SK-N-SH treated with all-trans-retinoic acid at 6 μM for 48 hours (cell line): ENCODE measurements around the gene EPB41L2.

Experiments used
- ATAC-seq: fragments of 200-7000 bp; cut with Tn5 transposase; 3 replicates; pipeline ENCODE4 v1.9.1; 2020; ENCODE audit warnings: mild to moderate bottlenecking, moderate library complexity
- ARNTL ChIP-seq: fragments of 450-650 bp; formaldehyde crosslinking; IDR thresholded peaks from 2 replicates; pipeline ENCODE4 v1.5.0; 2020; ENCODE audit warnings: low read depth, mild to moderate bottlenecking, moderate library complexity, borderline replicate concordance
- BACH2 ChIP-seq: fragments of 250-450 bp; sonication (Bioruptor Pico); IDR thresholded peaks from 2 replicates; pipeline ENCODE4 v1.9.0; 2021; ENCODE audit warnings: mild to moderate bottlenecking, borderline replicate concordance
- CREB5 ChIP-seq: fragments of 250-450 bp; sonication (Bioruptor Pico); IDR thresholded peaks from 2 replicates; pipeline ENCODE4 v1.5.1; 2020; ENCODE audit warnings: low read depth, mild to moderate bottlenecking, moderate library complexity
- CSDC2 ChIP-seq: fragments of 250-450 bp; sonication (Bioruptor Pico); IDR thresholded peaks from 2 replicates; pipeline ENCODE4 v1.5.0; 2020; ENCODE audit warnings: mild to moderate bottlenecking, moderate library complexity
- CSRNP3 ChIP-seq: fragments of 250-450 bp; sonication (Bioruptor Pico); IDR thresholded peaks from 2 replicates; pipeline ENCODE4 v1.5.1; 2021; ENCODE audit warnings: mild to moderate bottlenecking, moderate library complexity
- ESRRG ChIP-seq: fragments of 250-450 bp; sonication (Bioruptor Pico); IDR thresholded peaks from 2 replicates; pipeline ENCODE4 v1.6.1; 2021; ENCODE audit warnings: mild to moderate bottlenecking
- GLIS3 ChIP-seq: fragments of 250-450 bp; sonication (Bioruptor Pico); IDR thresholded peaks from 2 replicates; pipeline ENCODE4 v1.5.0; 2020; ENCODE audit warnings: mild to moderate bottlenecking, moderate library complexity
- ISL1 ChIP-seq: fragments of 250-450 bp; sonication (Bioruptor Pico); IDR thresholded peaks from 2 replicates; pipeline ENCODE4 v2.1.2; 2022; ENCODE audit warnings: mild to moderate bottlenecking, moderate library complexity
- OSR1 ChIP-seq: fragments of 250-450 bp; sonication (Bioruptor Pico); IDR thresholded peaks from 2 replicates; pipeline ENCODE4 v1.8.0; 2022; ENCODE audit warnings: moderate library complexity, mild to moderate bottlenecking, inconsistent platforms
- PATZ1 ChIP-seq: fragments of 250-450 bp; sonication (Bioruptor Pico); IDR thresholded peaks from 2 replicates; pipeline ENCODE4 v1.8.0; 2020; ENCODE audit warnings: mild to moderate bottlenecking, moderate library complexity, borderline replicate concordance
- POU6F1 ChIP-seq: fragments of 250-450 bp; sonication (Bioruptor Pico); IDR thresholded peaks from 2 replicates; pipeline ENCODE4 v1.8.0; 2021; ENCODE audit warnings: low read depth, mild to moderate bottlenecking, moderate library complexity, borderline replicate concordance
- PPARA ChIP-seq: fragments of 250-450 bp; sonication (Bioruptor Pico); IDR thresholded peaks from 2 replicates; pipeline ENCODE4 v1.5.0; 2020; ENCODE audit warnings: mild to moderate bottlenecking, borderline replicate concordance
- RARB ChIP-seq: fragments of 250-450 bp; sonication (Bioruptor Pico); IDR thresholded peaks from 2 replicates; pipeline ENCODE4 v1.8.0; 2021; ENCODE audit warnings: mild to moderate bottlenecking, moderate library complexity
- SNAI2 ChIP-seq: fragments of 250-450 bp; sonication (Bioruptor Pico); IDR thresholded peaks from 2 replicates; pipeline ENCODE4 v1.5.0; 2020; ENCODE audit warnings: mild to moderate bottlenecking, moderate library complexity
- TCF4 ChIP-seq: fragments of 250-450 bp; sonication (Bioruptor Pico); IDR thresholded peaks from 2 replicates; pipeline ENCODE4 v1.8.0; 2021; ENCODE audit warnings: mild to moderate bottlenecking, moderate library complexity, borderline replicate concordance
- TOX ChIP-seq: fragments of 250-450 bp; sonication (Bioruptor Pico); IDR thresholded peaks from 2 replicates; pipeline ENCODE4 v1.8.0; 2021; ENCODE audit warnings: mild to moderate bottlenecking, moderate library complexity, borderline replicate concordance
- TSHZ2 ChIP-seq: fragments of 250-450 bp; sonication (Bioruptor Pico); IDR thresholded peaks from 2 replicates; pipeline ENCODE4 v1.5.0; 2020; ENCODE audit warnings: mild to moderate bottlenecking, moderate library complexity
- ZC3H10 ChIP-seq: fragments of 250-450 bp; sonication (Bioruptor Pico); IDR thresholded peaks from 2 replicates; pipeline ENCODE4 v1.5.1; 2021; ENCODE audit warnings: mild to moderate bottlenecking, moderate library complexity
- ZFP3 ChIP-seq: fragments of 250-450 bp; sonication (Bioruptor Pico); IDR thresholded peaks from 2 replicates; pipeline ENCODE4 v1.5.0; 2020; ENCODE audit warnings: mild to moderate bottlenecking, moderate library complexity
- ZFP30 ChIP-seq: fragments of 450-650 bp; formaldehyde crosslinking; IDR thresholded peaks from 2 replicates; pipeline ENCODE4 v1.5.0; 2022; ENCODE audit warnings: mild to moderate bottlenecking, moderate library complexity
- ZNF565 ChIP-seq: fragments of 450-650 bp; formaldehyde crosslinking; conservative IDR thresholded peaks from 2 replicates; pipeline ENCODE4 v1.5.0; 2020; ENCODE audit warnings: low read depth, mild to moderate bottlenecking, moderate library complexity
- ZNF70 ChIP-seq: fragments of 450-650 bp; formaldehyde crosslinking; IDR thresholded peaks from 2 replicates; pipeline ENCODE4 v1.5.0; 2020; ENCODE audit warnings: mild to moderate bottlenecking, moderate library complexity
- ZNF8 ChIP-seq: fragments of 450-650 bp; formaldehyde crosslinking; IDR thresholded peaks from 2 replicates; pipeline ENCODE4 v1.5.0; 2020; ENCODE audit warnings: mild to moderate bottlenecking, moderate library complexity

EPB41L2 gene

GRCh38 chr6:130964808-130965604 lies 98.0 kb downstream of the EPB41L2 start:
- TF ChIP-seq PPARA (CRISPR knock-in tag) (no peak), SNAI2 (CRISPR knock-in tag) (no peak), BACH2 (CRISPR knock-in tag) (no peak), TSHZ2 (CRISPR knock-in tag) (no peak), CSRNP3 (CRISPR knock-in tag) (no peak), CREB5 (no peak), TOX (CRISPR knock-in tag) (no peak), CSDC2 (CRISPR knock-in tag) (no peak), POU6F1 (CRISPR knock-in tag) (no peak), ZC3H10 (no peak), RARB (CRISPR knock-in tag) (no peak), ARNTL (no peak), ZFP3 (CRISPR knock-in tag) (no peak), ZFP30 (CRISPR knock-in tag) (no peak), ZNF565 (CRISPR knock-in tag) (no peak), ESRRG (CRISPR knock-in tag) (no peak)
- no peak for ATAC-seq

GRCh38 chr6:130964289-130964688 lies 98.8 kb downstream of the EPB41L2 start:
- no peak for ATAC-seq
- TF ChIP-seq CREB5 (no peak), PATZ1 (no peak), SNAI2 (CRISPR knock-in tag) (no peak), TOX (CRISPR knock-in tag) (no peak), ZFP3 (CRISPR knock-in tag) (no peak), ZNF565 (CRISPR knock-in tag) (no peak), ZFP30 (CRISPR knock-in tag) (no peak), OSR1 (CRISPR knock-in tag) (no peak), RARB (CRISPR knock-in tag) (no peak), ZC3H10 (no peak), GLIS3 (CRISPR knock-in tag) (no peak), POU6F1 (CRISPR knock-in tag) (no peak), BACH2 (CRISPR knock-in tag) (no peak), ZNF70 (CRISPR knock-in tag) (no peak), ISL1 (CRISPR knock-in tag) (no peak), CSRNP3 (CRISPR knock-in tag) (no peak), ZNF8 (CRISPR knock-in tag) (no peak), ARNTL (no peak), PPARA (CRISPR knock-in tag) (no peak), TCF4 (CRISPR knock-in tag) (no peak)
